GM18502 (cell line): ENCODE results near the gene ANKRD20A1.
"Not testable (repeated sequence)": the region's sequence is repeated elsewhere in the genome, so short reads cannot be mapped to it uniquely, and the experiment has no call there.

Source experiments
- ATAC-seq: cut with Tn5 transposase; IDR thresholded peaks from one replicate; pipeline ENCODE4 v1.9.1; 2021; ENCODE audit warnings: mild to moderate bottlenecking; ENCODE audit not compliant: unreplicated experiment, poor library complexity

Gene ANKRD20A1

GRCh38 chr9:67858871-67859270 lies at the start of gene ANKRD20A1:
ANKRD20A1 (plus strand) TSS chr9:67858931; CDS start chr9:67859427, 496 bp downstream.
- ATAC-seq = not testable (repeated sequence)

- ATAC-seq = not testable (repeated sequence)
Measured at GRCh38 chr9:67832088-67832487, 26.6 kb upstream of the ANKRD20A1 start.
